Fibroblast of pulmonary artery (primary cell): Measurements from ENCODE around the gene TRPV4.

ENCODE experiments used
- DNase-seq: peaks from one replicate; pipeline ENCODE4 v3.0.0-alpha.2; 2010; ENCODE audit warnings: low read depth
- H3K4me3 ChIP-seq: replicated peaks from 2 replicates; pipeline ENCODE4 v1.5.1; 2011; ENCODE audit warnings: low read depth, mild to moderate bottlenecking, control low read depth, low read length, moderate library complexity
- CTCF ChIP-seq: IDR thresholded peaks from 2 replicates; pipeline ENCODE4 v1.5.1; 2011; ENCODE audit warnings: mild to moderate bottlenecking, control low read depth, low read length, inconsistent platforms; ENCODE audit errors: missing control alignments

Gene TRPV4

DNA sequence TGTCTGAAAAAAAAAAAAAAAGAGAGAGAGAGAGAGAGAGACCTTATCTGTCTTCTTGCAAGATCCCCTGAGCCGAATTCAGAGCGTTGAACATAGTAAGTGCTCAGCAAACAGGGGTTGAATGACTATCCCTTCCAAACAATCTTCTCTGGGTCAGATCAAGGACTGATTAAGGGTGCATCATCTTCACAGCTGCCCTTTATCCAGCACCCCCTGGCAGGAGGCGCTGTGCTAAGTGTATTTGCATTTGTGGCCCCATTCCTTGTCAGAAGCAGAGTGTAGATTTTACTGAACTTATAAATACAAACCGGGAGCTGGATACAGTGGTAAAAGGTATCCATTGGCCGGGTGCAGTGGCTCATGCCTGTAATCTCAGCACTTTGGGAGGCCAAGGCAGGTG is 8.8 kb upstream of the TRPV4 start:
- no peak for DNase-seq
- no peak overlapping the region for H3K4me3 ChIP-seq
- TF ChIP-seq CTCF: no peak

- no peak for TF ChIP-seq CTCF
- no peak overlapping the region for H3K4me3 ChIP-seq
- DNase-seq: no peak
Measured at GRCh38 chr12:109841356-109841755, 8.2 kb upstream of the TRPV4 start.

GRCh38 chr12:109840305-109841074 is 7.3 kb upstream of the TRPV4 start:
- no peak for DNase-seq
- no peak overlapping the region for H3K4me3 ChIP-seq
- no peak for TF ChIP-seq CTCF

DNA sequence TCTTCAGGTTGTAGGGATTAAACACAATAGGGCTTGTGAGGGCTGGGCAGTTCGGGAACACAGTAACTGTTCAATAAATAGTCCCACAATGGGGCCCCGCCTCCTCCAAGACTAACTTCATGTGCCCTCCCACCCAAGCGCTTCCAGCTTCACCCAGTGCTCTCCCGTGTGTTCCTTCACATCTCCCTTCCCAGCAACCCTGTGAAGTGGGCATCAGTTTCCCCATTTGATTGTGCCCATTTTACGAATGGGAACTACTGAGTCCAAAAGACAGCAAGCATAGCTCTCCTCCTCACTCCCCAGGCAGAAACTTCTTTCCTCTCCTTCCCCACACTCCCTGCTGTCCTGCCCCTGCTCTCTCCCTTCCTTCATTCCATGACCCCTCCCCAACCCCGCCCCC is 6.2 kb upstream of the TRPV4 start:
- no peak overlapping the region for H3K4me3 ChIP-seq
- no peak for TF ChIP-seq CTCF
- no peak for DNase-seq

DNA sequence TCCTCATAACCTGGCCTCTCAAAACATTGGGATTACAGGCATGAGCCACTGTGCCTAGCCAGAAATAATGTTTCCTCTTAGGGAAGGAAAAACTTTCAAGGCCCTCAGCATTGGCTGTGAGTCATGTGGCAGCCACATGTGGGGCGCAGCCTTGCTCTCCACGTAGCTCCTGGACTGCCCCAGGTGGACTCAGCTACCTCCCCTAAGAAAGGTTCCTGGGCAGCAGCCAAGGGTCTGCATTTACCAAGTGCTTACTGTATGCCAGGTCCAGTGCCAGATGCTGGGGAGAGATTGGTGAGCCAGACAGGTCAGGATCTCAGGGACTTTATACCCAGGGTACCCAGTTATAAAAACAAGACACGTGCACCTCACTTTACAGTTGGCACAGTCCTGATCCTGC is 3.7 kb upstream of the TRPV4 start:
- DNase-seq: no peak
- no peak overlapping the region for H3K4me3 ChIP-seq
- no peak for TF ChIP-seq CTCF

- DNase-seq: no peak
- H3K4me3 ChIP-seq: no peak overlapping the region
- no peak for TF ChIP-seq CTCF
Measured at GRCh38 chr12:109835827-109836226, 2.6 kb upstream of the TRPV4 start.
